ENCODE measurements around the gene ATP6V1G2. TPM values are rescaled to one million over a fixed set of nuclear protein-coding genes. Genes with fewer than 3 reads are reported as not detected.

ATP6V1G2 gene
- total RNA-seq, 2 donors from 2014 or later: 1.7 to 2.1 TPM

DNA sequence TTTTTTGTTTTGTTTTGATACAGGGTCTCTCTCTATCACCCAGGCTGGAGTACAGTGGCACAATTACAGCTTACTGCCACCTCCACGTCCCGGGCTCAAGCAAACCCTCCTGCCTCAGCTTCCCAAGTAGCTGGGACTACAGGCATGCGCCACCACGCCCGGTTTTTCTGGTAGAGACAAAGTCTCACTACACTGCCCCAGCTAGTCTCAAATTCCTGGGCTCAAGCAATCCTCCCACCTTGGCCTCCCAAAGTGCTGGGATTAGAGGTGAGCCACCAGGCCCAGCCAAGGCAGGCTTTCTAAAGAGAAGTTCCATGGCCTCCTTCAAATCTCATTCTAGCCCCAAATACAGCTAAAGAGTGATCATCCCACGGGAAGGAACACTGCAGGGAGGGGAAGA, 12.4 kb downstream of the ATP6V1G2 start:
- 96 to 97% methylated on average over 5 to 6 of the region's 6 CpGs for WGBS, 2 experiments (ENCODE audit: insufficient coverage in 1 of 2, insufficient read length in 1 of 2)
- Mint-ChIP-seq H3K9me3 (no peaks in the 10 kb centered on the region), H3K27me3 (ENCODE audit: insufficient read depth) (no peaks in the 10 kb centered on the region), H3K36me3 (ENCODE audit: low read depth) (peaks cover 85% of the 10 kb centered on the region), H3K4me3 (no peak overlapping the region), H3K4me1 (peaks cover 33% of the 10 kb centered on the region), H3K27ac (peak overlapping the region; percentile 58)
- no peaks in the 10 kb centered on the region for H3K4me1 ChIP-seq (ENCODE audit: control insufficient read depth, insufficient read depth, low read length)
- no peaks in the 10 kb centered on the region for H3K9me3 ChIP-seq (ENCODE audit: control insufficient read depth, low read length)
- no peak overlapping the region for H3K27ac ChIP-seq (ENCODE audit: low read depth, low read length)
- no peaks in the 10 kb centered on the region for H3K27me3 ChIP-seq (ENCODE audit: control insufficient read depth, insufficient read depth, low read length, poor library complexity, severe bottlenecking)
- H3K4me3 ChIP-seq (ENCODE audit: low read length): no peak overlapping the region
- DNase-seq: no peak
- no peak overlapping the region for H3K9ac ChIP-seq (ENCODE audit: extremely low read depth, low read length, poor library complexity, severe bottlenecking)
- TF ChIP-seq, protein P1, sequence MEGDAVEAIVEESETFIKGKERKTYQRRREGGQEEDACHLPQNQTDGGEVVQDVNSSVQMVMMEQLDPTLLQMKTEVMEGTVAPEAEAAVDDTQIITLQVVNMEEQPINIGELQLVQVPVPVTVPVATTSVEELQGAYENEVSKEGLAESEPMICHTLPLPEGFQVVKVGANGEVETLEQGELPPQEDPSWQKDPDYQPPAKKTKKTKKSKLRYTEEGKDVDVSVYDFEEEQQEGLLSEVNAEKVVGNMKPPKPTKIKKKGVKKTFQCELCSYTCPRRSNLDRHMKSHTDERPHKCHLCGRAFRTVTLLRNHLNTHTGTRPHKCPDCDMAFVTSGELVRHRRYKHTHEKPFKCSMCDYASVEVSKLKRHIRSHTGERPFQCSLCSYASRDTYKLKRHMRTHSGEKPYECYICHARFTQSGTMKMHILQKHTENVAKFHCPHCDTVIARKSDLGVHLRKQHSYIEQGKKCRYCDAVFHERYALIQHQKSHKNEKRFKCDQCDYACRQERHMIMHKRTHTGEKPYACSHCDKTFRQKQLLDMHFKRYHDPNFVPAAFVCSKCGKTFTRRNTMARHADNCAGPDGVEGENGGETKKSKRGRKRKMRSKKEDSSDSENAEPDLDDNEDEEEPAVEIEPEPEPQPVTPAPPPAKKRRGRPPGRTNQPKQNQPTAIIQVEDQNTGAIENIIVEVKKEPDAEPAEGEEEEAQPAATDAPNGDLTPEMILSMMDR (conservative IDR thresholded peaks at IDR 0.05): no peak
- peaks cover 93% of the 10 kb centered on the region for H3K36me3 ChIP-seq (ENCODE audit: control insufficient read depth, insufficient read depth, low read length)

DNA sequence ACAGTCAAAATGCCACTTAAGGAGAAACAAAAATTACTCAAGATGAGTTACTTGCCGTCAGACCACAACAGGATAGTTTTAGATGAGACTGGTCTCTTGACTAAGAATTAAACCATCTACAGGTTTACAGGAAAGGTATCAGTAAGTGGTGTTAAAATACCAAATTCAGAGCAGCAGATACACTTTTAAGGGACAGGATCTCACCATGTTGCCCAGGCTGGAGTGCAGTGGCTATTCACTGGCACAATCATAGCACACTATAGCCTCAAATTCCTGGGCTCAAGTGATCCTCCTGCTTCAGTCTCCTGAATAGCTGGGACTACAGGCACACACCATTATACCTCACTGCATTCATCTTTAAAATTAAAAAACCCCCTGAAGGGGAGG, 13.0 kb downstream of the ATP6V1G2 start:
- peaks cover 28% of the 10 kb centered on the region for H3K4me1 Mint-ChIP-seq
- peaks cover 88% of the 10 kb centered on the region for H3K36me3 ChIP-seq (ENCODE audit: control insufficient read depth, insufficient read depth, low read length)
- no peak overlapping the region for H3K27ac Mint-ChIP-seq

DNA sequence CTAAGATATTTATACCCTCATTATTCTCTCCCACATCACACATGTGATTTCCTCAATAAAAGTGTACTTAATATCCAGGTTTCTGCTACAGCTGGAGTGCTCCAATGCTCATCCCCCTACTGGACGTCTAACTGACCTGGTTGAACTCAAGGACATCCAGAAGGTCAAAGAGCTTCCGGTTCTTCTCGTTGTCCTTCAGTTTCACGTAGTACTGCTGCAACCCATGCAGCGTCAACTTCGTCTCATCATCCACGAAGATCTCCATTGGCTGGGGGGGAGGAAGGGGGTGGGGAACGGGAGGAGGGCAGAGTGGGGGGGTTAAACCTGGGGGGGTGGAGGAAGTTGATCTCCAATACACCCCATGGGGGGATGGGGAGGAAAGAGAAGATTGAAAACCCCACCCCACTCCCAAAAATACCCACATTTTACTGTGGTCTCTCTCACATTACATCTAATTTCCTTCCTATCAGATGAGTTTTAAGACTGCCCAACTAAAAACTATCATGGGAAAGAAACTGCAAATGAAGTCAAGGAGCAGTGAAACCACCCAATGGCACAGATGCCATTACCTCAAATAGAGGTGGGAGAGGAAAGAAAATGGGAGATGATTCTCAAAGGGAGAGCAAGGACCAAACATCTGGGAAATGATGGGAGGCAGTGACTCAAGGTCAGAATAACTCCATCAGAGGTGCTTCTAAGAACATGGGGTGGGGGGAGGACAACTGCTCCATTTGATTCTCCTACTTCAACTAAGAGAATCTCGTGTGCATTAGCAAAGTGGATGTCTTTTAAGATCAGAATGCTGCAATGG, 13.6 kb downstream of the ATP6V1G2 start:
- Mint-ChIP-seq H3K4me1 (peaks cover 24% of the 10 kb centered on the region), H3K27ac (no peak overlapping the region), H3K9me3 (no peaks in the 10 kb centered on the region), H3K4me3 (no peak overlapping the region), H3K36me3 (ENCODE audit: low read depth) (peaks cover 75% of the 10 kb centered on the region), H3K27me3 (ENCODE audit: insufficient read depth) (no peaks in the 10 kb centered on the region)
- WGBS, 2 experiments (ENCODE audit: insufficient coverage in 1 of 2, insufficient read length in 1 of 2): 90 to 95% methylated on average over 3 to 7 of the region's 9 CpGs
- no peak overlapping the region for H3K27ac ChIP-seq (ENCODE audit: low read depth, low read length)
- H3K9me3 ChIP-seq (ENCODE audit: control insufficient read depth, low read length): no peaks in the 10 kb centered on the region
- no peak overlapping the region for H3K4me3 ChIP-seq (ENCODE audit: low read length)
- DNase-seq: no peak
- H3K4me1 ChIP-seq (ENCODE audit: control insufficient read depth, insufficient read depth, low read length): no peaks in the 10 kb centered on the region
- H3K36me3 ChIP-seq (ENCODE audit: control insufficient read depth, insufficient read depth, low read length): peaks cover 82% of the 10 kb centered on the region
- TF ChIP-seq, protein P1 (conservative IDR thresholded peaks at IDR 0.05): no peak
- H3K9ac ChIP-seq (ENCODE audit: extremely low read depth, low read length, poor library complexity, severe bottlenecking): no peak overlapping the region
- no peaks in the 10 kb centered on the region for H3K27me3 ChIP-seq (ENCODE audit: control insufficient read depth, insufficient read depth, low read length, poor library complexity, severe bottlenecking)

More for the DNA sequence above, 13.0 kb downstream of the ATP6V1G2 start:
- Mint-ChIP-seq H3K27me3 (ENCODE audit: insufficient read depth) (no peaks in the 10 kb centered on the region), H3K9me3 (no peaks in the 10 kb centered on the region), H3K36me3 (ENCODE audit: low read depth) (peaks cover 79% of the 10 kb centered on the region), H3K4me3 (no peak overlapping the region)
- Histone ChIP-seq H3K4me3 (ENCODE audit: low read length) (no peak overlapping the region), H3K27me3 (ENCODE audit: control insufficient read depth, insufficient read depth, low read length, poor library complexity, severe bottlenecking) (no peaks in the 10 kb centered on the region), H3K9me3 (ENCODE audit: control insufficient read depth, low read length) (no peaks in the 10 kb centered on the region), H3K27ac (ENCODE audit: low read depth, low read length) (no peak overlapping the region), H3K9ac (ENCODE audit: extremely low read depth, low read length, poor library complexity, severe bottlenecking) (no peak overlapping the region), H3K4me1 (ENCODE audit: control insufficient read depth, insufficient read depth, low read length) (no peaks in the 10 kb centered on the region)
- TF ChIP-seq, protein P1 (conservative IDR thresholded peaks at IDR 0.05): no peak
- WGBS, 2 experiments (ENCODE audit: insufficient coverage in 1 of 2, insufficient read length in 1 of 2): 93 to 100% methylated on average over 1 of the region's 1 CpG
- DNase-seq: no peak

Measured in endodermal cell (in vitro differentiated cells).